Activated naive CD4-positive, alpha-beta T cell treated with anti-CD3 and anti-CD28 coated beads for 36 hours (primary cell): ENCODE measurements around the gene SUPT20HL2. TPM values are rescaled to one million over a fixed set of nuclear protein-coding genes. Genes with fewer than 3 reads are reported as not detected.
A peak's percentile ranks its signal among the peaks of the same experiment; 100 is the strongest.
"Not testable (repeated sequence)": the region's sequence is repeated elsewhere in the genome, so short reads cannot be mapped to it uniquely, and the experiment has no call there.

Experiments used
- CTCF ChIA-PET: fragments of 350-600 bp; sonication (Branson Sonifier 250); formaldehyde crosslinking; loops from one replicate; lab custom pipeline; 2021; ENCODE audit warnings: antibody characterized with exemption; lab: Charles Lee
- DNase-seq: peaks from one replicate; pipeline ENCODE4 v3.0.0-alpha.2; 2020
- H3K27ac Mint-ChIP-seq: one replicate; pipeline ENCODE4 v1.8.0; 2021; ENCODE audit warnings: mild to moderate bottlenecking, mixed read lengths
- H3K27me3 Mint-ChIP-seq: one replicate; pipeline ENCODE4 v1.8.0; 2021; ENCODE audit warnings: low read depth, mixed read lengths
- H3K36me3 Mint-ChIP-seq: one replicate; pipeline ENCODE4 v1.8.0; 2021; ENCODE audit warnings: low read depth, mixed read lengths
- H3K4me1 Mint-ChIP-seq: one replicate; pipeline ENCODE4 v1.8.0; 2021; ENCODE audit warnings: low read depth, mixed read lengths
- H3K4me3 Mint-ChIP-seq: one replicate; pipeline ENCODE4 v1.8.0; 2021; ENCODE audit warnings: mild to moderate bottlenecking, moderate library complexity, mixed read lengths
- H3K9me3 Mint-ChIP-seq: one replicate; pipeline ENCODE4 v1.8.0; 2021; ENCODE audit warnings: mixed read lengths
- intact Hi-C: fragments of 100-400 bp; cut with micrococcal nuclease; formaldehyde crosslinking; loops from one replicate; pipeline ENCODE4 v1.15.1; 2023
- total RNA-seq, 2 experiments: library from RNA; stranded (reverse); gene quantifications; one replicate each; pipeline ENCODE4 v1.2.3, GENCODE V29; 2021

Gene SUPT20HL2
- total RNA-seq: not detected

GRCh38 chrX:24314019-24314635, at the start of gene SUPT20HL2:
Gene SUPT20HL2 (minus strand): TSS chrX:24314069. CDS start chrX:24313315, 754 bp downstream.
- no peak for DNase-seq
- Mint-ChIP-seq H3K9me3 (no peaks in the 10 kb centered on the region), H3K4me1 (no peaks in the 10 kb centered on the region), H3K27me3 (no peaks in the 10 kb centered on the region), H3K36me3 (no peaks in the 10 kb centered on the region), H3K4me3 (no peak within 1 kb of the TSS), H3K27ac (no peak within 1 kb of the TSS)
- CTCF ChIA-PET: no interaction called here
- intact Hi-C loops: no loop called here

GRCh38 chrX:24362089-24362745, 48.3 kb upstream of the SUPT20HL2 start:
- H3K27ac Mint-ChIP-seq, CTCF ChIA-PET, H3K4me1 Mint-ChIP-seq, intact Hi-C loops, H3K36me3 Mint-ChIP-seq, H3K9me3 Mint-ChIP-seq, H3K4me3 Mint-ChIP-seq, H3K27me3 Mint-ChIP-seq, DNase-seq: not testable (repeated sequence)

DNA sequence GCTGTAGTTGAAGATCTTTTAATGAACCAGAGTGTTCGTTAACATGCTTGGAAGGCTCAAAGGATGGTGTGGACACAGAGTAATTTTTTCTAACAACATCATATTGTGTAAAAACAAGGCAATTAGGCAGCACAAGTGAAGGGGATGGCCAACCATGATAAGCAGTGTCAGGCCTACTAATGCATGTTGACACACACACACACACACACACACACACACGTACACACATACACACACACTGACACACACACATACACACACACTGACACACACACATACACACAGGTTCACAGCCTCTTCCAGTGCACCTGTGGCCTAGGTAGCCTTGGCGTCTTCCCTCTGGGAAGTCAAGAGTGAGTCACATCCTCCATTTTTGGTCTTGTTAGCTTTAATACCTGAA, 46.4 kb upstream of the SUPT20HL2 start, which contains the start of gene SUPT20HL1:
SUPT20HL1 (plus strand) TSS at position 368 of the 400 bp plus-strand sequence. CDS start 2,122 bp downstream, outside the sequence.
- intact Hi-C loops: no loop called here
- H3K36me3 Mint-ChIP-seq: no peaks in the 10 kb centered on the region
- H3K27ac Mint-ChIP-seq: no peak within 1 kb of the TSS
- no peak for DNase-seq
- CTCF ChIA-PET: no interaction called here
- H3K4me1 Mint-ChIP-seq: no peaks in the 10 kb centered on the region
- no peaks in the 10 kb centered on the region for H3K9me3 Mint-ChIP-seq
- H3K4me3 Mint-ChIP-seq: no peak within 1 kb of the TSS
- no peaks in the 10 kb centered on the region for H3K27me3 Mint-ChIP-seq

DNA sequence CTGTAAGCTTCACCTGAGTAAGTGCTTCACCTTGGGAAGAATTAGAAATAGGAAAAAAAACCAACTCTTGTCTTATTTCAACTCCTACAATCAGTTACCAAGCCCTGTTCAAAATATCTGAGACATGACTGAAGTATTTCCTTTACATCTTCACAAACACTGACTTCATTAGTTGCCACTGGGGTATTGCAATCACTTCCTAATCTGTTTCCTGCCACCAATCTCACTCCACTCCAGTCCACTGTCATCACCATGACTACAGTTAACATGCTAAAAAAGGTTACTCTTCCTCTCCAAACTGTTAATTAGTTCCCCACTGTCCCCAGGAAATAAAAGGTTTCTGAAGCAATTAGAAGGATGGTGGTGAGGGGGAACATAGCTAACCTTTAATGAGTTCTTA, 43.2 kb upstream of the SUPT20HL2 start:
- H3K36me3 Mint-ChIP-seq: no peaks in the 10 kb centered on the region
- H3K4me1 Mint-ChIP-seq: no peaks in the 10 kb centered on the region
- DNase-seq: no peak
- intact Hi-C loops: no loop called here
- no peak overlapping the region for H3K4me3 Mint-ChIP-seq
- H3K27ac Mint-ChIP-seq: no peak overlapping the region
- CTCF ChIA-PET: no interaction called here
- H3K9me3 Mint-ChIP-seq: no peaks in the 10 kb centered on the region
- H3K27me3 Mint-ChIP-seq: no peaks in the 10 kb centered on the region

DNA sequence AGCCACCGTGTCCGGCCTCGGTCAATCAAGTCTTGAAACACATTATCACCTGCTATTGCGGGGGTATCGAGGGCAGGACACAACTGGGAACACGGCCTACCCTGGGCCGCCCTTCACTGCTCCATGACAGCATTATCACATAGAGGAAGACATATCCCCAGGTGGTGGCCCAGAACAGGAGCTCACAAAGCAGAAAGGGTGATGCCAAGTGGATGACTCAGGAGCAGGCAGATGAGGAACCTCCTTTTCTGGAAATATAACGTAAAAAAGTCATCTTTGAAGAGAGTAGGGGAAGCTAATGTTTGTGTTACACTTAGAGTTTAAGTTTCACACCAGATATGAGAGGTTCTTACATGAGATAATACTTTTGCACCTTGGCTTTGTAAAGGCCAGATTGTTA, 41.2 kb upstream of the SUPT20HL2 start:
- no peaks in the 10 kb centered on the region for H3K36me3 Mint-ChIP-seq
- CTCF ChIA-PET: no interaction called here
- no peaks in the 10 kb centered on the region for H3K9me3 Mint-ChIP-seq
- no peak overlapping the region for H3K4me3 Mint-ChIP-seq
- no peak for DNase-seq
- H3K27ac Mint-ChIP-seq: no peak overlapping the region
- H3K4me1 Mint-ChIP-seq: no peaks in the 10 kb centered on the region
- no peaks in the 10 kb centered on the region for H3K27me3 Mint-ChIP-seq
- intact Hi-C loops: no loop called here

GRCh38 chrX:24350217-24350616, 36.3 kb upstream of the SUPT20HL2 start:
- H3K36me3 Mint-ChIP-seq: no peaks in the 10 kb centered on the region
- no peaks in the 10 kb centered on the region for H3K9me3 Mint-ChIP-seq
- no peaks in the 10 kb centered on the region for H3K4me1 Mint-ChIP-seq
- intact Hi-C loops: no loop called here
- H3K27me3 Mint-ChIP-seq: no peaks in the 10 kb centered on the region
- CTCF ChIA-PET: no interaction called here
- no peak overlapping the region for H3K4me3 Mint-ChIP-seq
- no peak for DNase-seq
- H3K27ac Mint-ChIP-seq: no peak overlapping the region

DNA sequence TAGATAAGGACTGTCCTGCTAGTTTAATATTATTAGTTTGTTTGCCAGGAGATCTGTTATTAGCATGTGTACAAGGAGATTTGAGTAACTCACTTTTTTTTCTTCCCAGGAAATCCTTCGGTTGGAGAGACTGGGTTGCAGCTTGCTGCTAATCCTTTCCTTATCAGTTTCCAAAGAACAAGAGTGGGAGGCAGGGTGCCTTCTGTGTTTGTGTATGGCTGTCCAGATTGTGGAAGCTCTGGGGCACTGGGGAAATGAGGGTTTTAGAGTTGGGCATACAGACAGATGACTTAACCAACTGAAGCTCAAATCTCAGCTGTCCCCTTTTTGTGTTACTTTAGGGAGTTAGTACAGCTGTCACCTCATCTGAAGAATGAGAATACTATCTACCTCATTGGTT, 34.0 kb upstream of the SUPT20HL2 start:
- Mint-ChIP-seq H3K36me3 (no peaks in the 10 kb centered on the region), H3K27ac (no peak overlapping the region), H3K4me3 (no peak overlapping the region), H3K9me3 (no peaks in the 10 kb centered on the region), H3K27me3 (no peaks in the 10 kb centered on the region), H3K4me1 (peaks cover 5% of the 10 kb centered on the region)
- no peak for DNase-seq
- CTCF ChIA-PET: interaction anchor here (1.2 kb wide), 1 partner anchor 24 kb away, joined by 3 read pairs; no protein-coding TSS in a partner anchor
- intact Hi-C loops: no loop called here

DNA sequence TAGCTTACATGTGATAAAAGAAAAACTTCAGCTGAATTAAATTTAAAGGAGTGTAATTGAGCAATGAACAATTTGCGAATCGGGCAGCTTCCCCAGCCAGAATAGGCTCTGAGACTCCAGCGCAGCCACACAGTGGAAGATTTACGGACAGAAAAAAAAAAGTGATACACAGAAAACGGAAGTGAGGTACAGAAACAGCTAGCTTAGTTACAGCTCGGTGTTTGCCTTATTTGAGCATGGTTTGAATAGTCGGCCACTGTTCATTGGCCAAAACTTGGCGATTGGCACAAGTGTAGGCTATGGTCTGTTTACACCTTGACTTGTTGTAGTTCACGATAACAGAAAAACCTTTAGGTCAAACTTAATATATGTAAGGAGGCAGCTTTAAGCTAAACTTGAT, 29.9 kb upstream of the SUPT20HL2 start:
- peak; percentile 10 for DNase-seq
- Mint-ChIP-seq H3K4me1 (peaks cover 8% of the 10 kb centered on the region), H3K36me3 (no peaks in the 10 kb centered on the region), H3K9me3 (no peaks in the 10 kb centered on the region), H3K27me3 (no peaks in the 10 kb centered on the region), H3K4me3 (no peak overlapping the region), H3K27ac (no peak overlapping the region)
- CTCF ChIA-PET: no interaction called here
- intact Hi-C loops: no loop called here

- no peaks in the 10 kb centered on the region for H3K9me3 Mint-ChIP-seq
- intact Hi-C loops: no loop called here
- H3K4me3 Mint-ChIP-seq: no peak overlapping the region
- no peak overlapping the region for H3K27ac Mint-ChIP-seq
- no peaks in the 10 kb centered on the region for H3K36me3 Mint-ChIP-seq
- no peak for DNase-seq
- peaks cover 8% of the 10 kb centered on the region for H3K4me1 Mint-ChIP-seq
- CTCF ChIA-PET: no interaction called here
- H3K27me3 Mint-ChIP-seq: no peaks in the 10 kb centered on the region
These were observed 27.9 kb upstream of the SUPT20HL2 start for GRCh38 chrX:24341795-24342194.

DNA sequence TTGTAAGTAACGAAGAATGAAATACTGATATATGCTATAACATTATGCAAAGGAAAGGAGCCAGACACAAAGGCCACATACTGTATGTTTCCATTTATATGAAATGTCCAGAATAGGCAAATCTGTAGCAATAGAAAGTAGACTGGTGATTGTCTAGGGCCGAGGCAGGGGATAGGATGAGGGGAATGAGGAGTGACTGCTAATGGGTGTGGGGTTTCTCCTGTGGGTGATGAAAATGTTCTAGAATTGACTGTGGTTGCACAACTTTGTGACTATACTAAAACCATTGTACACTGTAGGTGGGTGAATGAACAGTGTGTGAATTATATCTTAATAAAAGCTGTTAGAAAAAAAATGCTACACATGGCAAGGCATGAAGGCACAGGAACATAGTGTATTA, 26.6 kb upstream of the SUPT20HL2 start:
- no peak for DNase-seq
- no peaks in the 10 kb centered on the region for H3K36me3 Mint-ChIP-seq
- intact Hi-C loops: no loop called here
- no peaks in the 10 kb centered on the region for H3K9me3 Mint-ChIP-seq
- peaks cover 8% of the 10 kb centered on the region for H3K4me1 Mint-ChIP-seq
- no peak overlapping the region for H3K27ac Mint-ChIP-seq
- no peaks in the 10 kb centered on the region for H3K27me3 Mint-ChIP-seq
- CTCF ChIA-PET: no interaction called here
- H3K4me3 Mint-ChIP-seq: no peak overlapping the region

DNA sequence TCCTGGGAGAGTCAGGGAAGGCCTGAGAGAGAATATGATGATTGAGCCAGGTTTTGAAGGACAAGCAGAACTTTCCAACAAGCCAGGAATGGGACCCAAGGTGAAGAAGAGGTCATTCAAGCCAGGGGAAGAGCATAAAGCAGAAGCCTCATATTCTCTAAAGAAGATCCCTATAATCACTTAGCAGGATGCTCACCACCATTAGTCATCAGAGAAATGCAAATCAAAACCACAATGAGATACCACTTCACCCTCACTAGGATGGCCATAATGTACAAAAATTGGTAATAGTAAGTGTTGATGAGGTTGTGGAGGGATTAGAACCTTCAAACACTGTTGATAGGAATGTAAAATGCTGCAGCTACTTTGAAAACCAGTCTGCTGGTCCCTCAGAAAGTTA, 26.0 kb upstream of the SUPT20HL2 start:
- Mint-ChIP-seq H3K27me3 (no peaks in the 10 kb centered on the region), H3K9me3 (no peaks in the 10 kb centered on the region), H3K36me3 (no peaks in the 10 kb centered on the region), H3K27ac (no peak overlapping the region), H3K4me3 (no peak overlapping the region), H3K4me1 (peaks cover 8% of the 10 kb centered on the region)
- intact Hi-C loops: no loop called here
- CTCF ChIA-PET: no interaction called here
- DNase-seq: no peak

- Mint-ChIP-seq H3K4me1 (no peaks in the 10 kb centered on the region), H3K9me3 (peaks cover 2% of the 10 kb centered on the region), H3K4me3 (no peak overlapping the region), H3K36me3 (no peaks in the 10 kb centered on the region), H3K27ac (no peak overlapping the region), H3K27me3 (no peaks in the 10 kb centered on the region)
- DNase-seq: no peak
- intact Hi-C loops: no loop called here
- CTCF ChIA-PET: no interaction called here
These were observed 22.0 kb upstream of the SUPT20HL2 start for GRCh38 chrX:24335871-24336270.

DNA sequence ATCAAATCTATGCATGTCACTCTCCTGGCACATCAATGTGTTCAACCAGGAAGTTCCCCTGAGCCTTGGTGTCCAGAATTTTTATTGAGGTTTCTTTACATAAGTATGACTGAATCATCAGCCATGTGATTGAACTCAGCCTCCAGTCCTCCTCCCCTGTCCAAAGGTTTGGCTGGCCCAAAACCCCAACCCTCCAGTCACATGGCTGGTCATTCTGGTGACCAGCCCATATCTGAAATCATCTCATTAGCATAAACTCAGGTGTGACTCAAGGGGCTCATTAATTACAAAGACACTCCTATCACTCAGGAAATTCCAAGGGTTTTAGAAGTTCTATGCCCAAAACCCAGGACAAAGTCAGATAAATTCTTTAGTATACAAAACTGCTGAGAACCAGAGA, 20.6 kb upstream of the SUPT20HL2 start:
- Mint-ChIP-seq H3K4me1 (no peaks in the 10 kb centered on the region), H3K4me3 (no peak overlapping the region), H3K27me3 (no peaks in the 10 kb centered on the region), H3K9me3 (peaks cover 2% of the 10 kb centered on the region), H3K36me3 (no peaks in the 10 kb centered on the region), H3K27ac (no peak overlapping the region)
- DNase-seq: no peak
- CTCF ChIA-PET: no interaction called here
- intact Hi-C loops: no loop called here
